Mesenchymal stem cell (in vitro differentiated cells and primary cell): ENCODE data around the gene TMEM97.
"Not testable (repeated sequence)": the region's sequence is repeated elsewhere in the genome, so short reads cannot be mapped to it uniquely, and the experiment has no call there.

Experiments
- DNase-seq: peaks from one replicate; pipeline ENCODE4 v3.0.0-alpha.2; 2013
- H2AFZ ChIP-seq: one replicate; pipeline ENCODE4 v1.6.1; 2013; ENCODE audit warnings: low read depth, mild to moderate bottlenecking, control low read depth, inconsistent platforms, low read length, moderate library complexity
- H2AK5ac ChIP-seq: 2 replicates; pipeline ENCODE4 v1.6.1; 2013; ENCODE audit warnings: low read length, moderate library complexity, mild to moderate bottlenecking, inconsistent platforms; ENCODE audit not compliant: severe bottlenecking
- H2BK120ac ChIP-seq: one replicate; pipeline ENCODE4 v1.6.1; 2013; ENCODE audit warnings: low read depth, mild to moderate bottlenecking, inconsistent platforms, low read length, moderate library complexity
- H2BK12ac ChIP-seq, 2 experiments: one replicate each; pipeline ENCODE4 v1.6.1; 2013; ENCODE audit warnings: inconsistent platforms in 2 of 2, low read length in 2 of 2, mild to moderate bottlenecking in 2 of 2, moderate library complexity in 2 of 2, control low read depth in 1 of 2
- H2BK15ac ChIP-seq: one replicate; pipeline ENCODE4 v1.6.1; 2013; ENCODE audit warnings: mild to moderate bottlenecking, low read depth, inconsistent platforms; ENCODE audit not compliant: poor library complexity, severe bottlenecking
- H2BK5ac ChIP-seq: 2 replicates; pipeline ENCODE4 v1.6.1; 2013; ENCODE audit warnings: low read depth, mild to moderate bottlenecking, low read length, control low read depth, inconsistent platforms; ENCODE audit not compliant: poor library complexity, severe bottlenecking
- H3K14ac ChIP-seq, 2 experiments: one replicate each; pipeline ENCODE4 v1.6.1; 2013; ENCODE audit warnings: inconsistent platforms in 2 of 2, low read length in 2 of 2, control low read depth in 1 of 2, mild to moderate bottlenecking in 1 of 2, moderate library complexity in 1 of 2
- H3K18ac ChIP-seq, 2 experiments: one replicate each; pipeline ENCODE4 v1.6.1; 2013; ENCODE audit warnings: inconsistent platforms in 2 of 2, low read length in 2 of 2, control low read depth in 1 of 2, low read depth in 1 of 2, mild to moderate bottlenecking in 1 of 2
- H3K23ac ChIP-seq, 2 experiments: one replicate each; pipeline ENCODE4 v1.6.1; 2013; ENCODE audit warnings: inconsistent platforms in 2 of 2, low read length in 2 of 2, mild to moderate bottlenecking in 2 of 2, moderate library complexity in 2 of 2, control low read depth in 1 of 2
- H3K27ac ChIP-seq: 2 replicates; pipeline ENCODE4 v1.5.1; 2013; ENCODE audit warnings: mild to moderate bottlenecking, moderate library complexity, low read length, control low read depth, inconsistent platforms; ENCODE audit not compliant: poor library complexity, severe bottlenecking
- H3K27me3 ChIP-seq, 2 experiments: 2 replicates each; pipeline versions ENCODE4 v1.6.1 to v1.7.0; 2013; ENCODE audit warnings: low read length in 2 of 2, mild to moderate bottlenecking in 2 of 2, moderate library complexity in 2 of 2, control low read depth in 1 of 2, inconsistent platforms in 1 of 2; ENCODE audit not compliant: control insufficient read depth in 1 of 2, insufficient read depth in 1 of 2
- H3K36me3 ChIP-seq, 2 experiments: 2 replicates each; pipeline versions ENCODE4 v1.6.1 to v1.7.0; 2013; ENCODE audit warnings: low read length in 2 of 2, control low read depth in 1 of 2, inconsistent platforms in 1 of 2, low read depth in 1 of 2, mild to moderate bottlenecking in 1 of 2; ENCODE audit not compliant: insufficient read depth in 2 of 2, control insufficient read depth in 1 of 2
- H3K4ac ChIP-seq, 2 experiments: one replicate each; pipeline ENCODE4 v1.6.1; 2013; ENCODE audit warnings: inconsistent platforms in 2 of 2, low read length in 2 of 2, mild to moderate bottlenecking in 2 of 2, moderate library complexity in 2 of 2, control low read depth in 1 of 2, low read depth in 1 of 2
- H3K4me1 ChIP-seq: 2 replicates; pipeline ENCODE4 v1.6.1; 2013; ENCODE audit warnings: low read depth, low read length, control low read depth; ENCODE audit not compliant: control insufficient read depth, insufficient read depth
- H3K4me2 ChIP-seq: 2 replicates; pipeline ENCODE4 v1.6.1; 2013; ENCODE audit warnings: low read length, mild to moderate bottlenecking, inconsistent platforms; ENCODE audit not compliant: poor library complexity, severe bottlenecking
- H3K4me3 ChIP-seq, 2 experiments: 2 replicates each; pipeline versions ENCODE4 v1.5.1 to v1.7.0; 2013; ENCODE audit warnings: low read length in 2 of 2, mild to moderate bottlenecking in 2 of 2, control low read depth in 1 of 2, low read depth in 1 of 2; ENCODE audit not compliant: insufficient read depth in 1 of 2
- H3K79me1 ChIP-seq: replicated peaks from 2 replicates; pipeline ENCODE4 v1.6.1; 2013; ENCODE audit warnings: mild to moderate bottlenecking, control low read depth, low read length, inconsistent platforms; ENCODE audit not compliant: poor library complexity, severe bottlenecking
- H3K9ac ChIP-seq: 2 replicates; pipeline ENCODE4 v1.7.0; 2013; ENCODE audit warnings: mild to moderate bottlenecking, low read length, moderate library complexity
- H3K9me3 ChIP-seq: 2 replicates; pipeline ENCODE4 v1.7.0; 2013; ENCODE audit warnings: mild to moderate bottlenecking, low read length; ENCODE audit not compliant: control insufficient read depth
- H4K8ac ChIP-seq: one replicate; pipeline ENCODE4 v1.6.1; 2013; ENCODE audit warnings: inconsistent platforms, mild to moderate bottlenecking, low read length, moderate library complexity
- H4K91ac ChIP-seq: one replicate; pipeline ENCODE4 v1.6.1; 2013; ENCODE audit warnings: mild to moderate bottlenecking, low read length, inconsistent platforms
- WGBS: methylation state at CpG from one replicate; pipeline ENCODE4 v1.1.7; 2013; ENCODE audit warnings: mixed read lengths; 5-methylcytosine and 5-hydroxymethylcytosine counted together

TMEM97 gene

DNA sequence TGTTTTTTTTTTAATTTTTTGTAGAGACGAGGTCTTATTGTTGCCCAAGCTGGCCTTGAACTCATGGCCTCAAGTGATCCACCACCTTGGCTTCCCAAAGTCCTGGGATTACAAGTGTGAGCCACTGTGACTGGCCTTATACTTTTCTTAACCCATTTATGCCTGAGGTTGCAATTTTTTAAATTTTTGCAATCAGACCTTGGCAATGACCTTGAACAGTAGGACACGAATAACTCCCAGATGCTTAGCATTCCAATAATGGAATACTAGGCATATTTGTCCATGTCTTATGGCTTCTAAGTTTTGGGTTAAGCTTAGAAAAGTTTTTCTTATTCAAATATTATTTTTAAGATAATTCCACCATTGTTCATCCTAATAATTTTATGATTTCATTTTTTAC is 28.3 kb upstream of the TMEM97 start:
- peak overlapping the region; percentile 3 for H3K27ac ChIP-seq
- no peak overlapping the region for H3K14ac ChIP-seq
- no peak overlapping the region for H2BK120ac ChIP-seq
- DNase-seq, result no peak
- no peaks in the 10 kb centered on the region for H3K36me3 ChIP-seq
- no peak overlapping the region for H3K4me3 ChIP-seq
- H3K23ac ChIP-seq, result no peak overlapping the region
- 94% methylated on average over 1 of the region's 2 CpGs for WGBS
- no peak overlapping the region for H3K4me2 ChIP-seq
- H3K9ac ChIP-seq, result no peak overlapping the region
- H3K18ac ChIP-seq, result no peak overlapping the region
- H2AFZ ChIP-seq, result no peak overlapping the region
- H2BK5ac ChIP-seq, result no peak overlapping the region
- H4K8ac ChIP-seq, result no peak overlapping the region
- no peak overlapping the region for H3K4ac ChIP-seq
- no peak overlapping the region for H2BK15ac ChIP-seq
- H3K4me1 ChIP-seq, result peaks cover 1% of the 10 kb centered on the region
- H3K27me3 ChIP-seq, result no peaks in the 10 kb centered on the region
- H4K91ac ChIP-seq, result no peak overlapping the region
- H3K79me1 ChIP-seq, result no peaks in the 10 kb centered on the region
- no peaks in the 10 kb centered on the region for H3K9me3 ChIP-seq
- H2BK12ac ChIP-seq, result no peak overlapping the region
- H2AK5ac ChIP-seq, result no peak overlapping the region

DNA sequence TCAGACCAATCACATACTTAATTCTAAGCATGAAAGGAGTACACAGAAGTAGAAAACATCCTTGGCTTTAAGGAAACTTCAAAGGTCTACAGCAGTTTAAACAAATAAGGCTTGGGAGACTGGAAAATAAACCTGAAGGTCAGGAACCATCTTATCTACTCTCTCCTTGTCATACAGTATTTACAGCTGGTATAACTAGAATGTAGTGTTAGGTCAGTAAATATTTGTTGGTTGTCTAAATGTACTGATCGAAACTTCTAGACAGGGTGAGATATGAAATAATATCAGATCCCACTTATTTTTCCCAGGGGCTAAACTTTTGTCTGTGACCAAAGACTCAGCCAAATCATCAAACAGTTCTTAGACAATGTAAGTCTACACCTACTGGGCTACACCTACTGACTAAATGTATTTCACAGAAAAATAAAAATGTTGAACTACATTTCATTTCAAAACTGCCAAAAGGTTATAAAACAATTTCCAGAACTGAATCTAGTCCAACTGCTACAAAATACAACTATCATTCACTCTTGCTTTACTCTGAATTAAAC is 27.1 kb upstream of the TMEM97 start:
- no peak overlapping the region for H2BK5ac ChIP-seq

DNA sequence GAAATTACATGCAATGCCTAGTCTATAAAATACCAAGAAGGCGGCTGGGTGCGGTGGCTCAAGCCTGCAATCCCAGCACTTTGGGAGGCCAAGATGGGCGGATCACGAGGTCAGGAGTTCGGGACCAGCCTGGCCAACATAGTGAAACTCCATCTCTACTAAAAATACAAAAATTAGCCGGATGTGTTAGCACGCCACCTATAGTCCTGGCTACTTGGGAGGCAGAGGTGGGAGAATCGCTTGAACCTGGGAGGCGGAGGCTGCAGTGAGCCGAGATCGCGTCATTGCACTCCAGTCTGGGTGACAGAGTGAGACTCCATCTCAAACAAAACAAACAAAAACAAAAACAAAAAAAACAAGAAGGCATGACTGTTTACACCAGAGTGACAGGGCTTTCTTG is 26.1 kb upstream of the TMEM97 start:
- not testable (repeated sequence) for H2BK5ac ChIP-seq, H3K36me3 ChIP-seq, H3K14ac ChIP-seq, H3K4ac ChIP-seq, H2AK5ac ChIP-seq, H4K91ac ChIP-seq, H3K4me1 ChIP-seq, H3K9ac ChIP-seq, H3K18ac ChIP-seq, H2BK15ac ChIP-seq, DNase-seq, H3K79me1 ChIP-seq, H4K8ac ChIP-seq, H3K27ac ChIP-seq, H3K23ac ChIP-seq, H3K4me2 ChIP-seq, H2BK120ac ChIP-seq, H3K9me3 ChIP-seq, H3K4me3 ChIP-seq, H2AFZ ChIP-seq, H2BK12ac ChIP-seq, H3K27me3 ChIP-seq
- 80% methylated on average over 9 of the region's 12 CpGs for WGBS

More for the DNA sequence above, 27.1 kb upstream of the TMEM97 start:
- Histone ChIP-seq H3K4ac (no peak overlapping the region), H3K14ac (no peak overlapping the region), H2AK5ac (no peak overlapping the region), H4K91ac (no peak overlapping the region), H3K36me3 (no peaks in the 10 kb centered on the region), H3K27ac (no peak overlapping the region), H2BK120ac (no peak overlapping the region), H3K4me3 (no peak overlapping the region), H2BK12ac (no peak overlapping the region), H3K9ac (no peak overlapping the region), H3K4me2 (no peak overlapping the region), H4K8ac (no peak overlapping the region), H3K23ac (no peak overlapping the region), H3K18ac (no peak overlapping the region), H2BK15ac (no peak overlapping the region), H2AFZ (no peak overlapping the region), H3K79me1 (no peaks in the 10 kb centered on the region), H3K4me1 (peaks cover 1% of the 10 kb centered on the region), H3K9me3 (no peaks in the 10 kb centered on the region), H3K27me3 (no peaks in the 10 kb centered on the region)
- DNase-seq, result no peak
- 100% methylated on average over 1 of the region's 1 CpG for WGBS

DNA sequence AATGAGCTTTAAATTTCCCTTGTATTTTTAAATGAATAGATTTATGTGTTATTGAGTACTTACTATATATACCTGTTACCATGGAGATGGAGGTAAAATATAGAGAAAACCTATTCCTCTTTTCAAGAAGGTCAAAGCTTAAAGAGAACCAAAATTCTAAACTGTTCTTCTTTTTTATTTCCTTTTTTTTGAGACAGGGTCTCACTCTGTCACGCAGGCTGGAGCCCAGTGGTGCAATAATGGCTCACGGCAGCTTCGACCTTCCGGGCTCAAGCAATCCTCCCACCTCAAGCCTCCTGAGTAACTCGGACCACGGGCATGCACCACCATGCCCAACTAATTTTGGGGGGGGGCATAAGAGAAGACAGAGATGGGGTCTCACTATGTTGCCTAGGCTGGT is 25.0 kb upstream of the TMEM97 start:
- Histone ChIP-seq H3K36me3 (no peaks in the 10 kb centered on the region), H2AK5ac (no peak overlapping the region), H4K91ac (no peak overlapping the region), H2BK15ac (no peak overlapping the region), H3K4ac (no peak overlapping the region), H3K9me3 (no peaks in the 10 kb centered on the region), H2BK12ac (no peak overlapping the region), H3K4me3 (no peak overlapping the region), H3K27me3 (no peaks in the 10 kb centered on the region), H2AFZ (no peak overlapping the region), H3K79me1 (no peaks in the 10 kb centered on the region), H3K4me2 (no peak overlapping the region), H3K18ac (no peak overlapping the region), H3K9ac (no peak overlapping the region), H2BK120ac (no peak overlapping the region), H4K8ac (no peak overlapping the region), H3K14ac (peak overlapping the region in 1 of 2 experiments; percentile 55), H3K27ac (no peak overlapping the region), H3K4me1 (no peaks in the 10 kb centered on the region), H2BK5ac (no peak overlapping the region), H3K23ac (no peak overlapping the region)
- DNase-seq, result no peak
- WGBS, result 91% methylated on average over 6 of the region's 6 CpGs
